ENCODE data around the gene INTS6.

Gene INTS6

GRCh38 chr13:51494156-51494555 is 41.3 kb upstream of the INTS6 start:
- DNase-seq (ENCODE audit: low spot score), result no peak
- no peak for TF ChIP-seq CTCF (IDR thresholded peaks at IDR 0.05; ENCODE audit: extremely low read depth, missing control alignments)

GRCh38 chr13:51488212-51488611 is 35.4 kb upstream of the INTS6 start:
- no peak for TF ChIP-seq CTCF (IDR thresholded peaks at IDR 0.05; ENCODE audit: extremely low read depth, missing control alignments)
- DNase-seq (ENCODE audit: low spot score), result no peak

GRCh38 chr13:51481656-51482055 is 28.8 kb upstream of the INTS6 start:
- no peak for TF ChIP-seq CTCF (IDR thresholded peaks at IDR 0.05; ENCODE audit: extremely low read depth, missing control alignments)
- DNase-seq (ENCODE audit: low spot score), result no peak

- DNase-seq (ENCODE audit: low spot score), result no peak
- TF ChIP-seq CTCF (IDR thresholded peaks at IDR 0.05; ENCODE audit: extremely low read depth, missing control alignments), result no peak
Observed at GRCh38 chr13:51479199-51479523, 26.3 kb upstream of the INTS6 start.

- DNase-seq (ENCODE audit: low spot score), result no peak
Observed at GRCh38 chr13:51478418-51479198, 25.8 kb upstream of the INTS6 start.

GRCh38 chr13:51477653-51478324 is 25.0 kb upstream of the INTS6 start:
- TF ChIP-seq CTCF (IDR thresholded peaks at IDR 0.05; ENCODE audit: extremely low read depth, missing control alignments), result no peak
- DNase-seq (ENCODE audit: low spot score), result no peak

More at GRCh38 chr13:51478418-51479198, 25.8 kb upstream of the INTS6 start:
- TF ChIP-seq CTCF (IDR thresholded peaks at IDR 0.05; ENCODE audit: extremely low read depth, missing control alignments), result no peak

- no peak for TF ChIP-seq CTCF (IDR thresholded peaks at IDR 0.05; ENCODE audit: extremely low read depth, missing control alignments)
- no peak for DNase-seq (ENCODE audit: low spot score)
Observed at GRCh38 chr13:51477149-51477548, 24.3 kb upstream of the INTS6 start.

Data from GM20000 (cell line).